ENCODE measurements around the gene ADAMTS12. TPM values are rescaled to one million over a fixed set of nuclear protein-coding genes. Genes with fewer than 3 reads are reported as not detected.
A peak's percentile ranks its signal among the peaks of the same experiment; 100 is the strongest.

ADAMTS12 gene
- total and polyA plus RNA-seq, 9 of the 15 experiments (the other 6 are each of a cell fraction or from before 2014, with no cell fraction given) = 0.11 TPM; not detected in 8

DNA sequence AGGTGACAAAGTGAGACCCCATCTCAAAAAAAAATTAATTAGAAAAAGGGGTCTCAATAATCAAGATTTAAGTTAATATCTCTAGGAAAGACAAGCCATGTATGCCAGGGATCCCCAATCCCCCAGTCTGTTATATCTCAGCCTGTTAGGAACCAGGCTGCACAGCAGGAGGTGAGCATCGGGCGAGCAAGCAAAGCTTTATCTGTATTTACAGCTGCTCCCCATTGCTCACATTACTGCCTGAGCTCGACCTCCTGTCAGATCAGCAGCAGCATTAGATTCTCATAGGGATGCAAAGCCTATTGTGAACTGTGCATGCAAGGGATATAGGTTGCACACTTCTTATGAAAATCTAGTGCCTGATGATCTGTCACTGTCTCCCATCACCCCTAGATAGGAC lies 334.2 kb downstream of the ADAMTS12 start (continued):
- TF ChIP-seq JUNB (CRISPR knock-in tag; conservative IDR thresholded peaks at IDR 0.05) (no peak), LEF1 (IDR thresholded peaks at IDR 0.05) (no peak)
- TF ChIP-seq, protein P1, sequence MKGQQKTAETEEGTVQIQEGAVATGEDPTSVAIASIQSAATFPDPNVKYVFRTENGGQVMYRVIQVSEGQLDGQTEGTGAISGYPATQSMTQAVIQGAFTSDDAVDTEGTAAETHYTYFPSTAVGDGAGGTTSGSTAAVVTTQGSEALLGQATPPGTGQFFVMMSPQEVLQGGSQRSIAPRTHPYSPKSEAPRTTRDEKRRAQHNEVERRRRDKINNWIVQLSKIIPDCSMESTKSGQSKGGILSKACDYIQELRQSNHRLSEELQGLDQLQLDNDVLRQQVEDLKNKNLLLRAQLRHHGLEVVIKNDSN (CRISPR knock-in tag; IDR thresholded peaks at IDR 0.05) = no peak

DNA sequence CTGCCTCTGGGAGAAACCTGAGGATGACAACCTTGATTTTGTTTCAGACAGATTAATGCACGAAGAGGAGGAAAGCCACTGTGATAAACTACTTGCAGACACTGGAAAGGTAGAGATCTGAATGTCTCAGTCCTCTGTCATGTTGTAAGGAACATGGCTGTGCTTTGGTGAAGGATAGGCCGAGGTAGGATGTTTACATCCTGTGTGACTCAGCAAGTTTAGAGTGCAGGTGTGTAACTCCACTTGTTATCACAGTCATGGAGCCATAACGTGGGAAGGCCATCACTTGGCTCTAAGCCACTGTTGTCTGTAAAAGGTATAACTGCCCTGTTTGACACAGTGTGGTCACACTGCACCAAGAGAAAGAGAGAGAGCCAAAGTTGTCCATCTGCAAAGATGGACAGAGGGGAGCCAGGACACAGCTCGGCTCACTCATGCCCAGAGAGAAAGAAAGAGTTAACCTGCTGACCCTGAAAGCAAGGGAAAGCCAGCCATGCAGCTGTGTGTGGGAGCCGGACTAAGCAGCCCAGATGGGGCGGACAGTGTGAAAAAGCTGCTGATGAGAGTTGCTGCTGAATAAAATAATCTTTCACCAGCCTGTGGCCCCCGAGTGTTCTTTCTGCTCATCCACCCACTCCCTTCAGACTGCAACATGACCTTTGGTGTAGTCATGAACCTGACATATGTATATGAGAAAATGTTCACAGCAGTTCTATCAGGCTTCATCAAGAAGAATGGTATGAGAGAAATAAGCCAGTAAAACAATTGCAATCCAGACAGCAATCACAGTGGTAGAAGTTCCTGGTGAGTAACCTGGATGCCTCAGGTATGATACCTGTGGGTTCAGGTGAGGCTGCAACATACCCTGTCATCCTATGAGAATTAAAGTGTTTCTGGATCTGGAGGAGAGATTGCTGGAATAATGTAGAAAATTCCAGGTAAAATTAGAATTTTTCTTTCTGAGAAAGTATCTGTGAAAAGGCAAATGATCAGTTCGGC lies 335.2 kb downstream of the ADAMTS12 start:
- peak; percentile 72 for ATAC-seq
- no peaks in the 10 kb centered on the region for H3K9me3 ChIP-seq (replicated peaks; ENCODE audit: control insufficient read depth, insufficient read depth, low read depth, low read length)
- FAIRE-seq = peak; percentile 19
- peaks cover 0 to 14% of the 10 kb centered on the region in 2 experiments; a peak in 2 of 5 replicates for H3K4me1 ChIP-seq (replicated peaks in 1 of 2; ENCODE audit: control insufficient read depth in 2 of 2, insufficient read depth in 2 of 2, low read length in 2 of 2)
- DNase-seq (ENCODE audit: extremely low read depth in 1 of 4, low spot score in 3 of 4) = peak in 1 of 4 experiments; percentile 37
- H3K4me3 ChIP-seq = no peak overlapping the region
- H3K36me3 ChIP-seq (ENCODE audit: control insufficient read depth, insufficient read depth, low read length) = no peaks in the 10 kb centered on the region
- no peak overlapping the region for H2AFZ ChIP-seq (ENCODE audit: low read depth, low read length)
- H3K27me3 ChIP-seq (ENCODE audit: control insufficient read depth in 2 of 2, insufficient read depth in 2 of 2, low read length in 2 of 2) = no peaks in the 10 kb centered on the region
- no peaks in the 10 kb centered on the region for H3K9me1 ChIP-seq (ENCODE audit: control insufficient read depth, insufficient read depth, low read length)
- H3K9ac ChIP-seq (ENCODE audit: insufficient read depth in 1 of 2, low read depth in 2 of 2, low read length in 2 of 2) = no peak overlapping the region
- BruUV-seq (replicated peaks) = no TSS peak
- WGBS (ENCODE audit: insufficient coverage, low coverage, missing lambda C conversion rate) = 2% methylated on average over 8 of the region's 8 CpGs
- H3K79me2 ChIP-seq (ENCODE audit: control insufficient read depth, insufficient read depth, low read length) = no peaks in the 10 kb centered on the region
- ChIA-PET POLR2A (no interaction called here), CTCF (ENCODE audit: low intra/inter-chr PET ratio) (no interaction called here)
- intact Hi-C loops (cut with micrococcal nuclease) = no loop called here
- in situ Hi-C loops (cut with MboI) = no loop called here
- no peak overlapping the region for H3K4me2 ChIP-seq (ENCODE audit: insufficient read depth, low read length)
- H4K20me1 ChIP-seq (replicated peaks; ENCODE audit: control insufficient read depth, insufficient read depth, low read length) = no peaks in the 10 kb centered on the region
- no peak overlapping the region for H3K27ac ChIP-seq (ENCODE audit: extremely low read depth, low read depth, low read length)
- no peak for TF ChIP-seq CREBBP (IDR thresholded peaks at IDR 0.05; ENCODE audit: low read depth, low read length)
- TF ChIP-seq NFE2L1 (tag; IDR thresholded peaks at IDR 0.05; ENCODE audit: borderline replicate concordance, low read depth) = peak; percentile 15; the same call in 1 of the 2 replicates
- TF ChIP-seq, protein P2, sequence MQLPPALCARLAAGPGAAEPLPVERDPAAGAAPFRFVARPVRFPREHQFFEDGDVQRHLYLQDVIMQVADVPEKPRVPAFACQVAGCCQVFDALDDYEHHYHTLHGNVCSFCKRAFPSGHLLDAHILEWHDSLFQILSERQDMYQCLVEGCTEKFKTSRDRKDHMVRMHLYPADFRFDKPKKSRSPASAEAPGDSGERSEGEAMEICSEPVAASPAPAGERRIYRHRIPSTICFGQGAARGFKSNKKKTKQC (CRISPR knock-in tag; IDR thresholded peaks at IDR 0.05) = no peak
- peak; percentile 72; the same call in 1 of the 2 replicates for TF ChIP-seq MAFG (tag; conservative IDR thresholded peaks at IDR 0.05)
- TF ChIP-seq TEAD4 (IDR thresholded peaks at IDR 0.05; ENCODE audit: low read length) = no peak
- no peak for TF ChIP-seq TEAD4 (CRISPR knock-in tag; IDR thresholded peaks at IDR 0.05; ENCODE audit: borderline replicate concordance)
- TF ChIP-seq BCOR (IDR thresholded peaks at IDR 0.05) = no peak
- peak; percentile 66 for TF ChIP-seq CBFA2T3 (IDR thresholded peaks at IDR 0.05)
- 0 out of 2 replicates have a peak, but pooled peaks have one; percentile 8 for TF ChIP-seq ETV1 (tag; conservative IDR thresholded peaks at IDR 0.05; ENCODE audit: low read depth)
- no peak for TF ChIP-seq PHB2 (IDR thresholded peaks at IDR 0.05; ENCODE audit: low read depth)
- peak; percentile 49 for TF ChIP-seq C11orf30 (IDR thresholded peaks at IDR 0.05; ENCODE audit: low read depth)
- peak in 1 of 2 experiments; percentile 63; a peak in 1 of 4 replicates for TF ChIP-seq FOXK2 (conservative IDR thresholded peaks at IDR 0.05 in 1 of 2, IDR thresholded peaks at IDR 0.05 in 1 of 2; ENCODE audit: low read depth in 2 of 2)
- TF ChIP-seq CBFA2T2 (conservative IDR thresholded peaks at IDR 0.05) = peak; percentile 49
- no peak for TF ChIP-seq GATA2 (CRISPR knock-in tag; IDR thresholded peaks at IDR 0.05)
- TF ChIP-seq NFE2 (IDR thresholded peaks at IDR 0.05; ENCODE audit: low read depth) = peak; percentile 62
- TF ChIP-seq, protein P3, sequence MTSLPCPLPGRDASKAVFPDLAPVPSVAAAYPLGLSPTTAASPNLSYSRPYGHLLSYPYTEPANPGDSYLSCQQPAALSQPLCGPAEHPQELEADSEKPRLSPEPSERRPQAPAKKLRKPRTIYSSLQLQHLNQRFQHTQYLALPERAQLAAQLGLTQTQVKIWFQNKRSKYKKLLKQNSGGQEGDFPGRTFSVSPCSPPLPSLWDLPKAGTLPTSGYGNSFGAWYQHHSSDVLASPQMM (CRISPR knock-in tag; IDR thresholded peaks at IDR 0.05) = no peak
